A549 (cell line): ENCODE data around the gene TMEM88. TPM values are rescaled to one million over a fixed set of nuclear protein-coding genes. Genes with fewer than 3 reads are reported as not detected.
A peak's percentile ranks its signal among the peaks of the same experiment; 100 is the strongest.

Source experiments
- ATAC-seq, 2 experiments: fragments of 200-7000 bp in 1 of 2; fragments of >200 bp in 1 of 2; cut with Nextera tagmentation in 1 of 2; cut with Tn5 transposase in 1 of 2; 3 replicates each; pipeline versions ENCODE4 v1.8.0 to v1.9.1; 2018 to 2020; ENCODE audit warnings: mild to moderate bottlenecking in 1 of 2, moderate library complexity in 1 of 2
- CTCF ChIA-PET: fragments of 300-600 bp; sonication (Branson Sonifier 250); formaldehyde crosslinking; extraction: SDS; loops from one replicate; lab custom pipeline; 2021; ENCODE audit warnings: antibody characterized with exemption, inconsistent platforms; lab: Yijun Ruan, JAX
- POLR2A ChIA-PET: fragments of 350-600 bp; formaldehyde crosslinking; extraction: SDS; loops from one replicate; lab custom pipeline; 2021; ENCODE audit warnings: antibody characterized with exemption, inconsistent platforms; lab: Yijun Ruan, JAX
- DNase-seq, 2 experiments: peaks; one replicate each; pipeline versions ENCODE4 v3.0.0 to v3.0.0-alpha.2; 2011 to 2016; ENCODE audit warnings: low read depth in 1 of 2, low spot score in 1 of 2
- FAIRE-seq: peaks from 2 replicates; lab custom pipeline; 2011; peaks lifted over from hg19 to GRCh38; lab: Jason Lieb, UNC
- H3K27ac ChIP-seq, 2 experiments: fragments of >200 bp; sonication (Bioruptor Twin); formaldehyde crosslinking; 3 replicates each; pipeline ENCODE4 v1.5.1; 2016 to 2017
- H3K4me1 ChIP-seq: fragments of >200 bp; sonication (Bioruptor Twin); formaldehyde crosslinking; 3 replicates; pipeline ENCODE4 v1.6.1; 2016
- H3K4me2 ChIP-seq: fragments of >200 bp; sonication (Bioruptor Twin); formaldehyde crosslinking; 3 replicates; pipeline ENCODE4 v1.6.1; 2016
- H3K4me3 ChIP-seq: fragments of >200 bp; sonication (Bioruptor Twin); formaldehyde crosslinking; 3 replicates; pipeline ENCODE4 v1.5.1; 2016
- H3K9me3 ChIP-seq: fragments of >200 bp; sonication (Bioruptor Twin); formaldehyde crosslinking; 3 replicates; pipeline ENCODE4 v1.6.1; 2016
- BHLHE40 ChIP-seq: IDR thresholded peaks from 2 replicates; pipeline ENCODE4 v1.6.1; 2012; ENCODE audit warnings: low read depth, low read length, inconsistent platforms
- CHD4 ChIP-seq: fragments of 200-600 bp; sonication (generic); IDR thresholded peaks from 2 replicates; pipeline ENCODE4 v1.6.1; 2016; ENCODE audit warnings: antibody characterized with exemption, mild to moderate bottlenecking, borderline replicate concordance
- EP300 ChIP-seq, 2 experiments: fragments of >200 bp; sonication (Bioruptor Twin); formaldehyde crosslinking; IDR thresholded peaks; 2 replicates in 1 of 2; 3 replicates in 1 of 2; pipeline ENCODE4 v1.6.1; 2016 to 2017
- FOXS1 ChIP-seq: fragments of 250-450 bp; sonication (Bioruptor Pico); IDR thresholded peaks from 2 replicates; pipeline ENCODE4 v1.5.0; 2020; ENCODE audit warnings: mild to moderate bottlenecking, moderate library complexity
- HEYL ChIP-seq: fragments of 250-450 bp; sonication (Bioruptor Pico); IDR thresholded peaks from 2 replicates; pipeline ENCODE4 v1.8.0; 2021; ENCODE audit warnings: mild to moderate bottlenecking, moderate library complexity
- POLR2AphosphoS2 ChIP-seq: conservative IDR thresholded peaks from 2 replicates; pipeline ENCODE4 v1.6.1; 2012; ENCODE audit warnings: low read length, improper control_type of control experiment, inconsistent platforms
- RARB ChIP-seq: fragments of 250-450 bp; sonication (Bioruptor Pico); IDR thresholded peaks from 2 replicates; pipeline ENCODE4 v1.8.0; 2021; ENCODE audit warnings: mild to moderate bottlenecking, moderate library complexity
- REST ChIP-seq: fragments of 200-600 bp; sonication (generic); IDR thresholded peaks from 2 replicates; pipeline ENCODE4 v1.6.1; 2016; ENCODE audit warnings: antibody characterized with exemption, mild to moderate bottlenecking, moderate library complexity
- SREBF2 ChIP-seq: fragments of 450-650 bp; IDR thresholded peaks from 2 replicates; pipeline ENCODE4 v1.6.1; 2014; ENCODE audit warnings: mild to moderate bottlenecking, moderate library complexity
- ZNF302 ChIP-seq: fragments of 250-450 bp; sonication (Bioruptor Pico); IDR thresholded peaks from 2 replicates; pipeline ENCODE4 v1.9.0; 2021; ENCODE audit warnings: inconsistent platforms, mild to moderate bottlenecking, moderate library complexity
- WGBS: methylation state at CpG from one replicate; pipeline ENCODE4 v1.1.6; 2017; ENCODE audit errors: missing lambda C conversion rate; 5-methylcytosine and 5-hydroxymethylcytosine counted together
- polyA plus RNA-seq, 4 experiments: library from polyadenylated mRNA; depleted of rRNA in 3 of 4; stranded (reverse); fragments of >200 nt; fragmentation: RNase III in 1 of 4; extraction: RNeasy Plus Mini Kit Qiagen cat#74134 plus additional on column Dnase treatment in 1 of 4; gene quantifications; 2 replicates in 3 of 4; 3 replicates in 1 of 4; pipeline ENCODE4 v1.2.3, GENCODE V29; 2011 to 2017
- TF ChIP-seq, protein P1 (sequence below): IDR thresholded peaks from 2 replicates; pipeline ENCODE4 v1.6.1; 2012
- TF ChIP-seq, protein P2 (sequence below): fragments of >200 bp; sonication (Bioruptor Twin); formaldehyde crosslinking; IDR thresholded peaks from 3 replicates; pipeline ENCODE4 v1.6.1; 2016

TMEM88 gene
- polyA plus RNA-seq, 2 of the 4 experiments (the other 2 are of a cell fraction) = 0.17 to 0.48 TPM

DNA sequence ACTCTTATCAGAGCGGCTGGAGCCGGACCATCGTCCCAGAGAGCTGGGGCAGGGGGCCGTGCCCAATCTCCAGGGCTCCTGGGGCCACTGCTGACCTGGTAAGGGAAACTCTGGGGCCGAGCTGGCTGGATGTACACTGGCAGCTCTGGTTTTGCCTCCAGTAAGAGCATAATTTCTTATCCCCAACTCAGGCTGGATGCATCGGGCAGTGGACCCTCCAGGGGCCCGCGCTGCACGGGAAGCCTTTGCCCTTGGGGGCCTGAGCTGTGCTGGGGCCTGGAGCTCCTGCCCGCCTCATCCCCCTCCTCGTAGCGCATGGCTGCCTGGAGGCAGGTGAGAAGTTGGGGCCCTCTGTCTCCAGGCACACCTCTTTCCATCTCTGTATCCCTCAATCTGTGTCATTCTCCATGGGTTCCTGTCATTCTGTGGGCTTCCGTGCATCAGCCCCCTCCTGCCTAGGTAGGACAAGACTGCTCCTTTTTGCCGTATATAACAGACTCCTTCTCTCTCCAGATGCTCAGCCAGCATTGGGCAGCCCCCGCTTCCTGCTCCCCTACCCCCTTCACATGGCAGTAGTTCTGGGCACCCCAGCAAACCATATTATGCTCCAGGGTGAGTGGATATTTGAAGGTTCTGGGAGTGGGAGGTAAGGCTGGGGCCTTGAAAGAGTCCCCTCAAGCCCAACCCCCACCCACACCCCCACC is 9.4 kb upstream of the TMEM88 start:
- DNase-seq = no peak
- POLR2A ChIA-PET = interaction anchor here (0.6 to 5.7 kb wide), 8 partner anchors 8 to 328 kb away, joined by 3 to 65 read pairs (median 4); partner anchors contain the start of genes CYB5D1, KDM6B, NAA38 and TP53
- no peak for TF ChIP-seq ZNF302 (CRISPR knock-in tag)
- 0 out of 2 replicates have a peak, but pooled peaks have one; percentile 26 for TF ChIP-seq POLR2AphosphoS2
- Histone ChIP-seq H3K27ac (peak overlapping the region; percentile 53 to 96; a peak in 4 of 6 replicates), H3K4me2 (peak overlapping the region; percentile 91), H3K9me3 (no peaks in the 10 kb centered on the region), H3K4me1 (peaks cover 18% of the 10 kb centered on the region), H3K4me3 (peak overlapping the region; percentile 80)
- WGBS = 79% methylated on average over 15 of the region's 15 CpGs
- no peak for ATAC-seq
- CTCF ChIA-PET = interaction anchor here (0.7 to 25.1 kb wide), 15 partner anchors 11 to 214 kb away, joined by 3 to 677 read pairs (median 4); partner anchors contain the start of genes CYB5D1, KDM6B, NAA38 and WRAP53
- no peak for FAIRE-seq

DNA sequence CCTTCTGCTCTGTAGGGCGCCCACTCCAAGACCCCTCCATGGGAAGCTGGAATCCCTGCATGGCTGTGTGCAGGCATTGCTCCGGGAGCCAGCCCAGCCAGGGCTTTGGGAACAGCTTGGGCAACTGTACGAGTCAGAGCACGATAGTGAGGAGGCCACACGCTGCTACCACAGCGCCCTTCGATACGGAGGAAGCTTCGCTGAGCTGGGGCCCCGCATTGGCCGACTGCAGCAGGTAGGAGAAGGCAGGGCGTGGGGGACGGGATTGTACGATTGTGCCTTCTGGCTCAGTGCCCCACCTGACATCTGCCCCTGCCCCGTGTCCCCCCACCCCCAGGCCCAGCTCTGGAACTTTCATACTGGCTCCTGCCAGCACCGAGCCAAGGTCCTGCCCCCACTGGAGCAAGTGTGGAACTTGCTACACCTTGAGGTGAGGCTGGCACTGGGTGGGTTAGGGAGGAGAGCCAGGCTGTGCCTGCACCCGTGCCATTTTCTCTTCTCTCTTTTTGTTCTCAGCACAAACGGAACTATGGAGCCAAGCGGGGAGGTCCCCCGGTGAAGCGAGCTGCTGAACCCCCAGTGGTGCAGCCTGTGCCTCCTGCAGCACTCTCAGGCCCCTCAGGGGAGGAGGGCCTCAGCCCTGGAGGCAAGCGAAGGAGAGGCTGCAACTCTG is 8.7 kb upstream of the TMEM88 start:
- no peak overlapping the region for H3K4me3 ChIP-seq
- H3K9me3 ChIP-seq = no peaks in the 10 kb centered on the region
- WGBS = 91% methylated on average over 19 of the region's 22 CpGs
- no peak for DNase-seq
- peaks cover 12% of the 10 kb centered on the region for H3K4me1 ChIP-seq
- ChIA-PET POLR2A (interaction anchor here (1.3 kb wide), 1 partner anchor 9 kb away, joined by 3 read pairs; no protein-coding TSS in a partner anchor), CTCF (interaction anchor here (0.9 to 25.1 kb wide), 6 partner anchors 10 to 195 kb away, joined by 3 to 677 read pairs (median 18); partner anchors contain the start of genes CYB5D1, KDM6B and NAA38)
- no peak overlapping the region for H3K4me2 ChIP-seq
- ATAC-seq = no peak
- TF ChIP-seq EP300 (IDR thresholded peaks at IDR 0.05) (no peak), POLR2AphosphoS2 (0 out of 2 replicates have a peak, but pooled peaks have one; percentile 10)
- no peak for FAIRE-seq
- no peak overlapping the region for H3K27ac ChIP-seq

DNA sequence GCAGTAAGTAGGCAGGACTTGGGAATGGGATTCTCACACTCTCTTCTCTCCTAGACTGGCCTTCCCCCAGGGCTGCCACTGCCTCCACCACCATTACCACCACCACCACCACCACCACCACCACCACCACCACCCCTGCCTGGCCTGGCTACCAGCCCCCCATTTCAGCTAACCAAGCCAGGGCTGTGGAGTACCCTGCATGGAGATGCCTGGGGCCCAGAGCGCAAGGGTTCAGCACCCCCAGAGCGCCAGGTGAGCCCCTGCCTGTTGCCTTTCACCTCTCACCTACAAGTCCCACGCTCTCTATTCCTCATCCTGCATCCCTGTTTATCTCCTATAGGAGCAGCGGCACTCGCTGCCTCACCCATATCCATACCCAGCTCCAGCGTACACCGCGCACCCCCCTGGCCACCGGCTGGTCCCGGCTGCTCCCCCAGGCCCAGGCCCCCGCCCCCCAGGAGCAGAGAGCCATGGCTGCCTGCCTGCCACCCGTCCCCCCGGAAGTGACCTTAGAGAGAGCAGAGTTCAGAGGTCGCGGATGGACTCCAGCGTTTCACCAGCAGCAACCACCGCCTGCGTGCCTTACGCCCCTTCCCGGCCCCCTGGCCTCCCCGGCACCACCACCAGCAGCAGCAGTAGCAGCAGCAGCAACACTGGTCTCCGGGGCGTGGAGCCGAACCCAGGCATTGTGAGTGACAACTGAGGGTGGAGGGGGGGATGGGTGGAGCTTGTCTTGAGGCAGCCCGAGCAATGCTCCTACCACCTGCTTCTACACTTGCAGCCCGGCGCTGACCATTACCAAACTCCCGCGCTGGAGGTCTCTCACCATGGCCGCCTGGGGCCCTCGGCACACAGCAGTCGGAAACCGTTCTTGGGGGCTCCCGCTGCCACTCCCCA is 7.9 kb upstream of the TMEM88 start:
- ChIA-PET CTCF (interaction anchor here (0.7 to 25.1 kb wide), 5 partner anchors 10 to 143 kb away, joined by 3 to 677 read pairs (median 29); partner anchors contain the start of genes CYB5D1, KDM6B and NAA38), POLR2A (no interaction called here)
- no peak overlapping the region for H3K4me2 ChIP-seq
- TF ChIP-seq HEYL = no peak
- no peak for TF ChIP-seq FOXS1 (CRISPR knock-in tag)
- TF ChIP-seq SREBF2 = no peak
- no peak for TF ChIP-seq CHD4
- TF ChIP-seq, protein P1, sequence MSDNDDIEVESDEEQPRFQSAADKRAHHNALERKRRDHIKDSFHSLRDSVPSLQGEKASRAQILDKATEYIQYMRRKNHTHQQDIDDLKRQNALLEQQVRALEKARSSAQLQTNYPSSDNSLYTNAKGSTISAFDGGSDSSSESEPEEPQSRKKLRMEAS = no peak
- TF ChIP-seq BHLHE40 = no peak
- no peak for TF ChIP-seq RARB (CRISPR knock-in tag)
- TF ChIP-seq, protein P2, sequence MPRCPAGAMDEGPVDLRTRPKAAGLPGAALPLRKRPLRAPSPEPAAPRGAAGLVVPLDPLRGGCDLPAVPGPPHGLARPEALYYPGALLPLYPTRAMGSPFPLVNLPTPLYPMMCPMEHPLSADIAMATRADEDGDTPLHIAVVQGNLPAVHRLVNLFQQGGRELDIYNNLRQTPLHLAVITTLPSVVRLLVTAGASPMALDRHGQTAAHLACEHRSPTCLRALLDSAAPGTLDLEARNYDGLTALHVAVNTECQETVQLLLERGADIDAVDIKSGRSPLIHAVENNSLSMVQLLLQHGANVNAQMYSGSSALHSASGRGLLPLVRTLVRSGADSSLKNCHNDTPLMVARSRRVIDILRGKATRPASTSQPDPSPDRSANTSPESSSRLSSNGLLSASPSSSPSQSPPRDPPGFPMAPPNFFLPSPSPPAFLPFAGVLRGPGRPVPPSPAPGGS = no peak
- TF ChIP-seq REST = no peak
- H3K4me1 ChIP-seq = peaks cover 15% of the 10 kb centered on the region; the same call in 2 of the 3 replicates
- no peaks in the 10 kb centered on the region for H3K9me3 ChIP-seq
- FAIRE-seq (no peak), DNase-seq (no peak), ATAC-seq (no peak)
- H3K27ac ChIP-seq = no peak overlapping the region
- 91% methylated on average over 33 of the region's 34 CpGs for WGBS
- H3K4me3 ChIP-seq = no peak overlapping the region
